NCI-H748 (cell line): ENCODE measurements around the gene TMEM272.

Source experiments
- DNase-seq: peaks from one replicate; lab custom pipeline; 2025; ENCODE audit not compliant: unreplicated experiment; lab: John Stamatoyannopoulos, UW

Gene TMEM272

DNA sequence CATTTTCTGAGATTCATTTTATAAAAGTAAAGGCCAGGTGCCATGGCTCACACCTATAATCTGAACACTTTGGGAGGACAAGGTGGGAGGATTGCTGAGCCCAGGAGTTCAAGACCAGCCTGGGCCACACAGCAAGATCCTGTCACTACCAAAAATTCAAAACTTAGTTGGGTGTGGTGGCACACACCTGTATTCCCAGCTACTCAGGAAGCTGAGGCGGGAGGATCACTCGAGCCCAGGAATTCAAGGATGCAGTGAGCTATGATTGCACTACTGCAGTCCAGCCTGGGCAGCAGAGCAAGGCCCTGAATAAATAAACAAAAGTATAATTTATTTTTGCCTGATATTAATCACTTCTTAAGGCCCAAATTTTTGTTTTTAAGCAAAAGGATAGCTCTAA lies 81.5 kb downstream of the TMEM272 start:
- DNase-seq: no peak
